ENCODE data around the gene GPATCH8.
A peak's percentile ranks its signal among the peaks of the same experiment; 100 is the strongest.

Gene GPATCH8

DNA sequence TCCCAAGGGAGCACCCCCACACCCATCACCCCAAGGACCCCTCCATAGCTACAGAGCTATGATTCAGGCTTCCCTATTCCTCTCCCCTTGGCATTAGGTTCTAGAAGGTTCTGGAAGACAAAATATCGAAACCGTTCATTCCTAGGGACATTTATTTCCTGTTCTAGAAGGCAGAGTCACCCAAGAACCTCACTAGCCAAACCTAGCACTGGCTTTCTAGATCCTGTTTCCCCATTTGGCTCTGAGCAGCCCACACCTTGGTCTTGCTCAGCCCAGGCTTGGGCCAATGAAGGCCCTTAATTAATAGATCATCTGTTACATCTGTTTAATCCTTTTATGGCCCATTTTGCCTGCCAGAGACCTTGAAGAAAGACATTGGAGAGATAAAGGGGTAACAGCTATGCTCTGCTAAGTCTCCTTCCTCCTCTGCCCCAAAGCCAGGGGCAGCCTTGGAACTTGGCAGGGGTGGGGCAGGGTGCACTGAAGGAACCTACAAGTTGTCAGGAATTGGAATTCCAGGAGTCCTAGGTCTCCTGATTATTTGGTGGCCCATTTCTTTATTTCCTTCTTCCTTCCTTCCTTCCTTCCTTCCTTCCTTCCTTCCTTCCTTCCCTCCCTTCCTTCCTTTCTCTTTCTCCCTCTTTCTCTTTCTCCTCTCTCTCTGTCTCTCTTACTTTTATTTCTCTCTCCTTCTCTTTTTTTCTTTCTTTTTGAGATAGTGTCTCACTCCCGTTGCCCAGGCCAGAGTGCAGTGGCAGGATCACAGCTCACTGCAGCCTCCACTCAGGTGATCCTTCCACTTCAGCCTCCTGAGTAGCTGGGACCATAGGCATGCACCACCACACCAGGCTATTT, 45.4 kb upstream of the GPATCH8 start:
- no peaks in the 10 kb centered on the region for H3K9me3 ChIP-seq (ENCODE audit: control insufficient read depth, insufficient read depth, low read depth, low read length)
- TF ChIP-seq PRDM1 (tag by site-specific recombination; IDR thresholded peaks at IDR 0.05) (peak; percentile 75), ZNF366 (tag by site-specific recombination; conservative IDR thresholded peaks at IDR 0.05) (peak; percentile 75), ZNF692 (tag by site-specific recombination; IDR thresholded peaks at IDR 0.05) (no peak)
- ChIA-PET CTCF (interaction anchor here (1.0 to 1.1 kb wide), 3 partner anchors 15 to 124 kb away, joined by 3 to 6 read pairs (median 6); no protein-coding TSS in a partner anchor), POLR2A (interaction anchor here (0.6 to 1.0 kb wide), 3 partner anchors 8 to 26 kb away, joined by 3 to 5 read pairs (median 4); partner anchors contain the start of gene FZD2)
- H3K4me3 ChIP-seq (ENCODE audit: low read depth, low read length) = no peak overlapping the region
- H3K36me3 ChIP-seq (ENCODE audit: control insufficient read depth in 2 of 2, insufficient read depth in 1 of 2, low read length in 2 of 2) = no peaks in the 10 kb centered on the region
- no peak overlapping the region for H3K27ac ChIP-seq (ENCODE audit: extremely low read depth, low read depth, low read length)
- H3K4me1 ChIP-seq (ENCODE audit: control insufficient read depth, insufficient read depth, low read length) = no peaks in the 10 kb centered on the region

DNA sequence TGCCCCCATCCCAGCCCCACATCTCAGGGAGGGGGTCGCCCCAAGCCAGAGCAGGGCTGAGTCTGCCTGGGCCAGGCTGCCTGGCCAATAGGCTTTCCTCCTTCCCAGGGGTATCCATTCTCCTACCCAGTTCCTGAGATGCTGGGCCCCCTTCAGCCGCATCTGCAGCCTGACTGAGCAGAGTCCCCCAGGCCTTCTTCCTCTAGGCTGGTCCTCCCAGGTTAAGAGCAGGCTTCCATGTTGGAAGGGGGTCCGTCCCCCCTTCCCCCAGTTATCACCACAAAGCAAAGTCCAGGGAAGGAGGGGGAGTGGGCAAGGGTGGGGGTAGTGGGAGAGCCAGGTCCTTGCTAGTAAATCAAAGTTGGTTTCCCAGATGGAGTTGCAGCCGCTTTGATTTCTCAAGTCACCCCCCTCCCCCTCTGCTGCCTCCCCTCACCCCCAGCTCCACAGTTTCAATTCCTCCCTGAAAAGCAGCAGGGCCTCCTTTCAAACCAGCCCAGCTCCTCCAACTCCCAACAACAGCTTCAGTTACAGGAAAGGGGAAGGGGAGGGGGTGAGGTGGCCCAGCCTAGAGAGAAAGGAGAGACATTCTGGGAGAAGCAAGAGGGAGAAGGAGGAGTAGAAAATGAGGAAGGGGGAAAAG, 44.5 kb upstream of the GPATCH8 start:
- no peak overlapping the region for H3K27ac ChIP-seq (ENCODE audit: extremely low read depth, low read depth, low read length)
- H3K4me3 ChIP-seq (ENCODE audit: low read depth, low read length) = no peak overlapping the region
- no peaks in the 10 kb centered on the region for H3K9me3 ChIP-seq (ENCODE audit: control insufficient read depth, insufficient read depth, low read depth, low read length)
- H3K4me1 ChIP-seq (ENCODE audit: control insufficient read depth, insufficient read depth, low read length) = 0 out of 2 replicates have a peak, but pooled peaks cover 3% of the 10 kb centered on the region
- H3K36me3 ChIP-seq (ENCODE audit: control insufficient read depth in 2 of 2, insufficient read depth in 1 of 2, low read length in 2 of 2) = no peaks in the 10 kb centered on the region
- ChIA-PET CTCF (interaction anchor here (1.0 to 3.4 kb wide), 3 partner anchors 14 to 125 kb away, joined by 3 to 33 read pairs (median 6); no protein-coding TSS in a partner anchor), POLR2A (interaction anchor here (0.6 kb wide), 1 partner anchor 9 kb away, joined by 5 read pairs; the partner anchor contains the start of gene FZD2)
- no peak for TF ChIP-seq ZNF155 (tag by site-specific recombination; IDR thresholded peaks at IDR 0.05)
- no peak for TF ChIP-seq GLIS2 (tag by site-specific recombination; IDR thresholded peaks at IDR 0.05)
- no peak for TF ChIP-seq ZBTB21 (tag by site-specific recombination; IDR thresholded peaks at IDR 0.05)
- TF ChIP-seq OVOL3 (tag by site-specific recombination; IDR thresholded peaks at IDR 0.05) = no peak
- no peak for TF ChIP-seq KLF10 (tag by site-specific recombination; IDR thresholded peaks at IDR 0.05)
- no peak for TF ChIP-seq ZNF433 (tag by site-specific recombination; IDR thresholded peaks at IDR 0.05; ENCODE audit: low read depth)
- no peak for TF ChIP-seq GLIS1 (tag by site-specific recombination; IDR thresholded peaks at IDR 0.05)
- TF ChIP-seq ZNF266 (tag by site-specific recombination; IDR thresholded peaks at IDR 0.05; ENCODE audit: low read depth) = no peak
- no peak for TF ChIP-seq ZNF776 (tag by site-specific recombination; IDR thresholded peaks at IDR 0.05; ENCODE audit: borderline replicate concordance)
- TF ChIP-seq MYNN (tag by site-specific recombination; IDR thresholded peaks at IDR 0.05; ENCODE audit: borderline replicate concordance) = no peak
- TF ChIP-seq ZNF354C (tag by site-specific recombination; IDR thresholded peaks at IDR 0.05; ENCODE audit: borderline replicate concordance, low read depth) = no peak
- TF ChIP-seq ZBTB20 (tag by site-specific recombination; IDR thresholded peaks at IDR 0.05) = no peak
- TF ChIP-seq, protein P1, sequence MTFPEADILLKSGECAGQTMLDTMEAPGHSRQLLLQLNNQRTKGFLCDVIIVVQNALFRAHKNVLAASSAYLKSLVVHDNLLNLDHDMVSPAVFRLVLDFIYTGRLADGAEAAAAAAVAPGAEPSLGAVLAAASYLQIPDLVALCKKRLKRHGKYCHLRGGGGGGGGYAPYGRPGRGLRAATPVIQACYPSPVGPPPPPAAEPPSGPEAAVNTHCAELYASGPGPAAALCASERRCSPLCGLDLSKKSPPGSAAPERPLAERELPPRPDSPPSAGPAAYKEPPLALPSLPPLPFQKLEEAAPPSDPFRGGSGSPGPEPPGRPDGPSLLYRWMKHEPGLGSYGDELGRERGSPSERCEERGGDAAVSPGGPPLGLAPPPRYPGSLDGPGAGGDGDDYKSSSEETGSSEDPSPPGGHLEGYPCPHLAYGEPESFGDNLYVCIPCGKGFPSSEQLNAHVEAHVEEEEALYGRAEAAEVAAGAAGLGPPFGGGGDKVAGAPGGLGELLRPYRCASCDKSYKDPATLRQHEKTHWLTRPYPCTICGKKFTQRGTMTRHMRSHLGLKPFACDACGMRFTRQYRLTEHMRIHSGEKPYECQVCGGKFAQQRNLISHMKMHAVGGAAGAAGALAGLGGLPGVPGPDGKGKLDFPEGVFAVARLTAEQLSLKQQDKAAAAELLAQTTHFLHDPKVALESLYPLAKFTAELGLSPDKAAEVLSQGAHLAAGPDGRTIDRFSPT (tag by site-specific recombination; IDR thresholded peaks at IDR 0.05) = no peak
- TF ChIP-seq ZNF791 (tag by site-specific recombination; IDR thresholded peaks at IDR 0.05) = no peak
- no peak for TF ChIP-seq ZNF121 (tag by site-specific recombination; IDR thresholded peaks at IDR 0.05)
- TF ChIP-seq, protein P2, sequence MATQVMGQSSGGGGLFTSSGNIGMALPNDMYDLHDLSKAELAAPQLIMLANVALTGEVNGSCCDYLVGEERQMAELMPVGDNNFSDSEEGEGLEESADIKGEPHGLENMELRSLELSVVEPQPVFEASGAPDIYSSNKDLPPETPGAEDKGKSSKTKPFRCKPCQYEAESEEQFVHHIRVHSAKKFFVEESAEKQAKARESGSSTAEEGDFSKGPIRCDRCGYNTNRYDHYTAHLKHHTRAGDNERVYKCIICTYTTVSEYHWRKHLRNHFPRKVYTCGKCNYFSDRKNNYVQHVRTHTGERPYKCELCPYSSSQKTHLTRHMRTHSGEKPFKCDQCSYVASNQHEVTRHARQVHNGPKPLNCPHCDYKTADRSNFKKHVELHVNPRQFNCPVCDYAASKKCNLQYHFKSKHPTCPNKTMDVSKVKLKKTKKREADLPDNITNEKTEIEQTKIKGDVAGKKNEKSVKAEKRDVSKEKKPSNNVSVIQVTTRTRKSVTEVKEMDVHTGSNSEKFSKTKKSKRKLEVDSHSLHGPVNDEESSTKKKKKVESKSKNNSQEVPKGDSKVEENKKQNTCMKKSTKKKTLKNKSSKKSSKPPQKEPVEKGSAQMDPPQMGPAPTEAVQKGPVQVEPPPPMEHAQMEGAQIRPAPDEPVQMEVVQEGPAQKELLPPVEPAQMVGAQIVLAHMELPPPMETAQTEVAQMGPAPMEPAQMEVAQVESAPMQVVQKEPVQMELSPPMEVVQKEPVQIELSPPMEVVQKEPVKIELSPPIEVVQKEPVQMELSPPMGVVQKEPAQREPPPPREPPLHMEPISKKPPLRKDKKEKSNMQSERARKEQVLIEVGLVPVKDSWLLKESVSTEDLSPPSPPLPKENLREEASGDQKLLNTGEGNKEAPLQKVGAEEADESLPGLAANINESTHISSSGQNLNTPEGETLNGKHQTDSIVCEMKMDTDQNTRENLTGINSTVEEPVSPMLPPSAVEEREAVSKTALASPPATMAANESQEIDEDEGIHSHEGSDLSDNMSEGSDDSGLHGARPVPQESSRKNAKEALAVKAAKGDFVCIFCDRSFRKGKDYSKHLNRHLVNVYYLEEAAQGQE (tag by site-specific recombination; IDR thresholded peaks at IDR 0.05) = no peak
- TF ChIP-seq, protein P3, sequence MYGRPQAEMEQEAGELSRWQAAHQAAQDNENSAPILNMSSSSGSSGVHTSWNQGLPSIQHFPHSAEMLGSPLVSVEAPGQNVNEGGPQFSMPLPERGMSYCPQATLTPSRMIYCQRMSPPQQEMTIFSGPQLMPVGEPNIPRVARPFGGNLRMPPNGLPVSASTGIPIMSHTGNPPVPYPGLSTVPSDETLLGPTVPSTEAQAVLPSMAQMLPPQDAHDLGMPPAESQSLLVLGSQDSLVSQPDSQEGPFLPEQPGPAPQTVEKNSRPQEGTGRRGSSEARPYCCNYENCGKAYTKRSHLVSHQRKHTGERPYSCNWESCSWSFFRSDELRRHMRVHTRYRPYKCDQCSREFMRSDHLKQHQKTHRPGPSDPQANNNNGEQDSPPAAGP (tag by site-specific recombination; IDR thresholded peaks at IDR 0.05) = no peak
- TF ChIP-seq INSM2 (tag by site-specific recombination; IDR thresholded peaks at IDR 0.05) = no peak
